ENCODE measurements around the gene OSBPL6. TPM values are rescaled to one million over a fixed set of nuclear protein-coding genes. Genes with fewer than 3 reads are reported as not detected.
"Not testable (repeated sequence)": the region's sequence is repeated elsewhere in the genome, so short reads cannot be mapped to it uniquely, and the experiment has no call there.

Gene OSBPL6
- total RNA-seq, 1 experiment from 2014 or later, result 2.3 TPM

- H3K36me3 Mint-ChIP-seq (ENCODE audit: insufficient read depth, unreplicated experiment), result no peaks in the 10 kb centered on the region
- no peak overlapping the region for H3K27ac Mint-ChIP-seq (ENCODE audit: unreplicated experiment)
- DNase-seq, result no peak
- intact Hi-C loops (cut with micrococcal nuclease; ENCODE audit: unreplicated experiment), result no loop called here
- no peak overlapping the region for H3K4me3 Mint-ChIP-seq (ENCODE audit: low read depth, unreplicated experiment)
- no peaks in the 10 kb centered on the region for H3K4me1 Mint-ChIP-seq (ENCODE audit: low read depth, unreplicated experiment)
- TF ChIP-seq CTCF (IDR thresholded peaks at IDR 0.05; ENCODE audit: unreplicated experiment), result no peak
- CTCF ChIA-PET, result no interaction called here
- BruUV-seq (replicated peaks), result no TSS peak
- no peaks in the 10 kb centered on the region for H3K9me3 Mint-ChIP-seq (ENCODE audit: low read depth, unreplicated experiment)
- H3K27me3 Mint-ChIP-seq (ENCODE audit: unreplicated experiment), result no peaks in the 10 kb centered on the region
Measured at GRCh38 chr2:178404368-178404767, 210.1 kb downstream of the OSBPL6 start.

GRCh38 chr2:178409261-178409660 lies 214.9 kb downstream of the OSBPL6 start:
- no TSS peak for BruUV-seq (replicated peaks)
- TF ChIP-seq CTCF (IDR thresholded peaks at IDR 0.05; ENCODE audit: unreplicated experiment), result no peak
- CTCF ChIA-PET, result no interaction called here
- Mint-ChIP-seq H3K9me3 (ENCODE audit: low read depth, unreplicated experiment) (no peaks in the 10 kb centered on the region), H3K27ac (ENCODE audit: unreplicated experiment) (no peak overlapping the region), H3K4me3 (ENCODE audit: low read depth, unreplicated experiment) (no peak overlapping the region), H3K27me3 (ENCODE audit: unreplicated experiment) (no peaks in the 10 kb centered on the region), H3K4me1 (ENCODE audit: low read depth, unreplicated experiment) (no peaks in the 10 kb centered on the region), H3K36me3 (ENCODE audit: insufficient read depth, unreplicated experiment) (peaks cover 9% of the 10 kb centered on the region)
- no peak for DNase-seq
- intact Hi-C loops (cut with micrococcal nuclease; ENCODE audit: unreplicated experiment), result no loop called here

GRCh38 chr2:178412047-178412446 lies 217.7 kb downstream of the OSBPL6 start:
- no TSS peak for BruUV-seq (replicated peaks)
- H3K27ac Mint-ChIP-seq (ENCODE audit: unreplicated experiment), result no peak overlapping the region
- no peaks in the 10 kb centered on the region for H3K9me3 Mint-ChIP-seq (ENCODE audit: low read depth, unreplicated experiment)
- H3K4me1 Mint-ChIP-seq (ENCODE audit: low read depth, unreplicated experiment), result no peaks in the 10 kb centered on the region
- no peak for TF ChIP-seq CTCF (IDR thresholded peaks at IDR 0.05; ENCODE audit: unreplicated experiment)
- peaks cover 9% of the 10 kb centered on the region for H3K36me3 Mint-ChIP-seq (ENCODE audit: insufficient read depth, unreplicated experiment)
- H3K27me3 Mint-ChIP-seq (ENCODE audit: unreplicated experiment), result no peaks in the 10 kb centered on the region
- DNase-seq, result no peak
- H3K4me3 Mint-ChIP-seq (ENCODE audit: low read depth, unreplicated experiment), result no peak overlapping the region
- CTCF ChIA-PET, result interaction anchor here (0.7 kb wide), 1 partner anchor 38 kb away, joined by 6 read pairs; no protein-coding TSS in a partner anchor
- intact Hi-C loops (cut with micrococcal nuclease; ENCODE audit: unreplicated experiment), result loop anchor here (10.0 kb wide), 2 partner anchors 427 to 507 kb away; no protein-coding TSS in a partner anchor

- not testable (repeated sequence) for H3K27ac Mint-ChIP-seq (ENCODE audit: unreplicated experiment); H3K27me3 Mint-ChIP-seq (ENCODE audit: unreplicated experiment); DNase-seq; H3K9me3 Mint-ChIP-seq (ENCODE audit: low read depth, unreplicated experiment); H3K36me3 Mint-ChIP-seq (ENCODE audit: insufficient read depth, unreplicated experiment); H3K4me1 Mint-ChIP-seq (ENCODE audit: low read depth, unreplicated experiment); BruUV-seq (replicated peaks)
- CTCF ChIA-PET, result interaction anchor here (0.6 kb wide), 1 partner anchor 130 kb away, joined by 4 read pairs; no protein-coding TSS in a partner anchor
- intact Hi-C loops (cut with micrococcal nuclease; ENCODE audit: unreplicated experiment), result loop anchor here (10.0 kb wide), 2 partner anchors 428 to 508 kb away; no protein-coding TSS in a partner anchor
- peak overlapping the region; percentile 97 for H3K4me3 Mint-ChIP-seq (ENCODE audit: low read depth, unreplicated experiment)
Measured at GRCh38 chr2:178412453-178412852, 218.1 kb downstream of the OSBPL6 start.

GRCh38 chr2:178413472-178414265 lies 219.4 kb downstream of the OSBPL6 start:
- H3K4me3 Mint-ChIP-seq (ENCODE audit: low read depth, unreplicated experiment), result peak overlapping the region; percentile 97
- BruUV-seq (replicated peaks), result no TSS peak
- H3K27ac Mint-ChIP-seq (ENCODE audit: unreplicated experiment), result peak overlapping the region; percentile 91
- no peak for TF ChIP-seq CTCF (IDR thresholded peaks at IDR 0.05; ENCODE audit: unreplicated experiment)
- no peaks in the 10 kb centered on the region for H3K27me3 Mint-ChIP-seq (ENCODE audit: unreplicated experiment)
- H3K36me3 Mint-ChIP-seq (ENCODE audit: insufficient read depth, unreplicated experiment), result peaks cover 9% of the 10 kb centered on the region
- intact Hi-C loops (cut with micrococcal nuclease; ENCODE audit: unreplicated experiment), result loop anchor here (1.0 to 10.0 kb wide), 6 partner anchors 17 to 509 kb away; partner anchors contain the start of gene RBM45
- no peaks in the 10 kb centered on the region for H3K4me1 Mint-ChIP-seq (ENCODE audit: low read depth, unreplicated experiment)
- CTCF ChIA-PET, result interaction anchor here (1.0 to 2.3 kb wide), 10 partner anchors 12 to 301 kb away, joined by 3 to 10 read pairs (median 4); partner anchors contain the start of genes PJVK, PRKRA and RBM45
- peak; percentile 64 for DNase-seq
- H3K9me3 Mint-ChIP-seq (ENCODE audit: low read depth, unreplicated experiment), result no peaks in the 10 kb centered on the region

Data from Calu3 (cell line).